WTC11 (cell line): ENCODE data around the gene NFU1.

Experiments
- IRF2 ChIP-seq: sonication (generic); formaldehyde crosslinking; IDR thresholded peaks from 2 replicates; pipeline ENCODE4 v1.8.0; 2022; ENCODE audit warnings: low read depth, missing genetic modification reagents, borderline replicate concordance
- MAX ChIP-seq: sonication (generic); formaldehyde crosslinking; IDR thresholded peaks from 2 replicates; pipeline ENCODE4 v1.8.0; 2022; ENCODE audit warnings: mild to moderate bottlenecking, missing genetic modification reagents

- no peak for TF ChIP-seq IRF2 (CRISPR knock-in tag)
- TF ChIP-seq MAX = no peak
Observed at GRCh38 chr2:69386360-69386759, 50.9 kb downstream of the NFU1 start.
